Stimulated activated naive B cell treated with anti-CD40 and anti-IgM and Interleukin-4, amounts not matched to agents 10 μg/mL and 1 μg/mL and 100 μg/mL, for 72 hours (primary cell): ENCODE data around the gene COL23A1.

Experiments used
- ATAC-seq, 2 donors: fragments of 150-1000 bp; cut with Tn5 transposase; replicated peaks; 2 replicates each; pipeline ENCODE4 v1.10.0; 2021; ENCODE audit warnings: moderate library complexity in 1 of 2
- DNase-seq: peaks from one replicate; pipeline ENCODE4 v3.0.0; 2021
- H3K27ac Mint-ChIP-seq: one replicate; pipeline ENCODE4 v1.8.0; 2022; ENCODE audit warnings: mild to moderate bottlenecking, mixed read lengths
- H3K27me3 Mint-ChIP-seq, 2 donors: one replicate each; pipeline ENCODE4 v1.8.0; 2022; ENCODE audit warnings: mixed read lengths in 2 of 2
- H3K36me3 Mint-ChIP-seq, 2 donors: one replicate each; pipeline ENCODE4 v1.8.0; 2022; ENCODE audit warnings: mixed read lengths in 2 of 2, mild to moderate bottlenecking in 1 of 2
- H3K4me1 Mint-ChIP-seq, 2 donors: one replicate each; pipeline ENCODE4 v1.8.0; 2022; ENCODE audit warnings: mixed read lengths in 2 of 2, mild to moderate bottlenecking in 1 of 2
- H3K4me3 Mint-ChIP-seq, 2 donors: one replicate each; pipeline ENCODE4 v1.8.0; 2022; ENCODE audit warnings: mild to moderate bottlenecking in 2 of 2, mixed read lengths in 2 of 2, moderate library complexity in 1 of 2
- H3K9me3 Mint-ChIP-seq, 2 donors: one replicate each; pipeline ENCODE4 v1.8.0; 2022; ENCODE audit warnings: mixed read lengths in 2 of 2, mild to moderate bottlenecking in 1 of 2

Gene COL23A1

GRCh38 chr5:178461004-178461730, 129.0 kb downstream of the COL23A1 start:
- ATAC-seq (peak; percentile 85 to 86), DNase-seq (peak; percentile 26)
- H3K27ac Mint-ChIP-seq, result no peak overlapping the region
- no peaks in the 10 kb centered on the region for H3K9me3 Mint-ChIP-seq
- H3K4me1 Mint-ChIP-seq, result no peaks in the 10 kb centered on the region
- H3K27me3 Mint-ChIP-seq, result peaks cover 5 to 8% of the 10 kb centered on the region in 2 donors
- H3K4me3 Mint-ChIP-seq, result no peak overlapping the region
- H3K36me3 Mint-ChIP-seq, result no peaks in the 10 kb centered on the region

GRCh38 chr5:178460598-178460997, 129.6 kb downstream of the COL23A1 start:
- DNase-seq (no peak), ATAC-seq (no peak)
- no peak overlapping the region for H3K4me3 Mint-ChIP-seq
- H3K4me1 Mint-ChIP-seq, result no peaks in the 10 kb centered on the region
- no peak overlapping the region for H3K27ac Mint-ChIP-seq
- no peaks in the 10 kb centered on the region for H3K9me3 Mint-ChIP-seq
- no peaks in the 10 kb centered on the region for H3K36me3 Mint-ChIP-seq
- H3K27me3 Mint-ChIP-seq, result peaks cover 5 to 8% of the 10 kb centered on the region in 2 donors

DNA sequence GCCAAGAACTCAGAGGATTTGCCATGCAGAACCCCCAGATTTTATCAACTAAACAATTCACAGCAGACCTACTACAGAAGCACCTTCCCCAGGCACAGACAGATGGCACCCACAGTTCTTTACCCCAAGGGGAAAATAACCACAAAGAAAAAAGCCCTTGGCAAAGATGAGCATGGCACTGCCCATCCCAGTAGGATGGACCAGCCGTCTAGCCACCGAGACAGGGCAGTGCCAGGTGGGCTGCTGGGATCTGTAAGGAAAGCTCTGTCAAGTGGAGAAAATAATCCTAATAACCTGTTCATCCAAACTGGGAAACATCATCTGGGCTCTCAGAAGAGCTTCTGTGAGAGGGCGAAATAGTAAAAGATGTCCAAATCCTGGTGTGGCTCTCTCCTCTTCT, 130.0 kb downstream of the COL23A1 start:
- no peaks in the 10 kb centered on the region for H3K4me1 Mint-ChIP-seq
- no peaks in the 10 kb centered on the region for H3K9me3 Mint-ChIP-seq
- H3K27ac Mint-ChIP-seq, result no peak overlapping the region
- H3K27me3 Mint-ChIP-seq, result peaks cover 5 to 8% of the 10 kb centered on the region in 2 donors
- no peak overlapping the region for H3K4me3 Mint-ChIP-seq
- no peaks in the 10 kb centered on the region for H3K36me3 Mint-ChIP-seq
- ATAC-seq (no peak), DNase-seq (no peak)

DNA sequence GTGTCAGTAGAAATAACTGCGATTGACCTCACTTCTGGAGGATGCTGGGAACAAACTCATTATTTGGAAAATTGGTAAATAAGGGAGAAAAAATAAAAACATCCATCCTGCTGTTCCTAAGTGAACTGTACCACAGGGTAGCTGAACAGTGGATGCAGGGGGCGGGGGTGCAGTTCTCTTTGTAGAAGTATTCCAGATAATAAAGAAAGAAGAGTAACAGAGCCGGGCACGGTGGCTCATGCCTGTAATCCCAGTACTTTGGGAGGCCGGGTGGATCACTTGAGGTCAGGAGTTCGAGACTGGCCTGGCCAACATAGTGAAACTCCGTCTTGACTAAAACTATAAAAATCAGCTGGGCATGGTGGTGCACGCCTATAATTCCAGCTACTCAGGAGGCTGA, 132.1 kb downstream of the COL23A1 start:
- H3K27ac Mint-ChIP-seq, result no peak overlapping the region
- no peaks in the 10 kb centered on the region for H3K36me3 Mint-ChIP-seq
- ATAC-seq (no peak), DNase-seq (no peak)
- no peaks in the 10 kb centered on the region for H3K9me3 Mint-ChIP-seq
- H3K4me3 Mint-ChIP-seq, result no peak overlapping the region
- no peaks in the 10 kb centered on the region for H3K4me1 Mint-ChIP-seq
- H3K27me3 Mint-ChIP-seq, result peaks cover 5 to 8% of the 10 kb centered on the region in 2 donors

- no peaks in the 10 kb centered on the region for H3K4me1 Mint-ChIP-seq
Observed at GRCh38 chr5:178457471-178457870, 132.7 kb downstream of the COL23A1 start.

GRCh38 chr5:178455480-178455835, 134.7 kb downstream of the COL23A1 start:
- ATAC-seq (no peak), DNase-seq (no peak)
- Mint-ChIP-seq H3K4me1 (no peaks in the 10 kb centered on the region), H3K36me3 (no peaks in the 10 kb centered on the region), H3K4me3 (no peak overlapping the region), H3K9me3 (no peaks in the 10 kb centered on the region), H3K27ac (no peak overlapping the region), H3K27me3 (peaks cover 3 to 5% of the 10 kb centered on the region in 2 donors)

More at GRCh38 chr5:178457471-178457870, 132.7 kb downstream of the COL23A1 start:
- Mint-ChIP-seq H3K36me3 (no peaks in the 10 kb centered on the region), H3K27me3 (peaks cover 5 to 8% of the 10 kb centered on the region in 2 donors), H3K27ac (no peak overlapping the region), H3K4me3 (no peak overlapping the region), H3K9me3 (no peaks in the 10 kb centered on the region)
- DNase-seq, result no peak
- ATAC-seq, result no peak

DNA sequence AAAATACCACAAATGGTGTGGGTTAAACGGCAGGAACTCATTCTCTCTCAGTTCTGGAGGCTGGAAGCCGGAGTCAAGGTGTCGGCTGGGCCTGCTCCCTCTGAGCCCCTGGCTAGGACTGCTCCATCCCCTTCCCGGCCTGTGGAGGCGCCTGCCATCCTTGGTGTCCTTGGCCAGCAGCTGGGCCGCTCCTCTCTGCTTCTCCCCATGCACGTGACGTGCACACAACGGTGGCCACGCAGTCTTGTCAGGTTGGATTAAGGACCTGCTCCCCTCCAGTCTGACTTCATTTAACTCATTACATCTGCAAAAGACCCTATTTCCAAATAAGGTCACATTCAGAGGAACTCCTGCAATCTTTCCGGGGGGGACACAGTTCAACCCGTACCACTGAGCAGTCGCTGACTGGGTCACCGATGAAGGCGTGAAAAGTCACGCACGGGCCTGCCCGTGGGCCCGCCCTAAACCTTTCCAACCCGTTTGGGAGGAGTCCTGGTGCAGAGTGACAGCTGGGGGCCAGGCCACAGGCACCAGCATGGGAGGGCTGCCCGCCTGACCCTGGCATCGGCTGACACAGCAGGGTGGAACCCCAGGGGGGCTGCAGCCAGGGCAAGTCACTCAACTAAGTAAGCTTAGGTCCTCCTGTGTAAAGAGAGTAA, 135.2 kb downstream of the COL23A1 start:
- no peak for ATAC-seq
- Mint-ChIP-seq H3K27me3 (peaks cover 7 to 8% of the 10 kb centered on the region in 2 donors), H3K4me3 (no peak overlapping the region), H3K4me1 (no peaks in the 10 kb centered on the region), H3K9me3 (no peaks in the 10 kb centered on the region), H3K27ac (no peak overlapping the region), H3K36me3 (no peaks in the 10 kb centered on the region)
- DNase-seq, result no peak

DNA sequence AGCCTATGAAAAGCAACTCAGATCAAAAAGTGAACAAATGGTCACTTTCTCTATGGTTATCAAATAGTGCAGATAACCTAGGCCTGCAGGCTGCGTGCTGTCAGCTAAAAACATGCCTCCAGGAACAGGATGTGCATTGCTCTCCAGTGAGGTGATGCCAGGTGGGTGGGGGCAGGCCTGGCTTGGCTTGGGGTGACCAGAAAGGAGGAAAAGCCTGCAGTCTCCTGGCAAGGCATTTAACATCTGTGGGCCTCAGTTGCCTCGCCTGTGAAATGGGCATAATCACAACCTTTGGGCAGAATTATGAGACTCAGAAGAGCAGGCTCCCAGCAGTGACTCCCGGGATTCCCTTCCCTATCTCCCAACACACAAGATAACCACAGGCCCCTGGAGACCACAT, 135.9 kb downstream of the COL23A1 start:
- Mint-ChIP-seq H3K9me3 (no peaks in the 10 kb centered on the region), H3K27ac (no peak overlapping the region), H3K4me1 (no peaks in the 10 kb centered on the region), H3K4me3 (no peak overlapping the region), H3K27me3 (peaks cover 11 to 14% of the 10 kb centered on the region in 2 donors), H3K36me3 (no peaks in the 10 kb centered on the region)
- ATAC-seq (no peak), DNase-seq (no peak)

DNA sequence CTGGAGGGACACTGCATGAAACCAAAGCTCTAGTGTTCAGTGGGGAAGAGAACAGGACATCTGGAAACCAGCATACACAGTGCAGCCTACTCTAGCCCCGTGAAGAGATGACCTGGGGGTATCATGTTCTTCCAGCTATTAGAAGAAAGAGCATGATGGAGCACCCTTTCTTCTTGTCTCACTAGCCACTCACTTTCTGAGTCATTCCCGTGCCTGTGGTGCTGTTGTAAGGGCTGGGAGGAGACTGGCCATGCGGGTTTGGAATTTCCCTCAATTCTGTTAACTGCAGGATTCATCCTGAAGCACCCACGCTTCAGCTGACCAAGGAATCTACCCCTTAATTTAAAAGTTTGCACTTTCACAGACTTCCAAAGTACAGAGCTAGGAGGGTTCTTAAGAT, 137.0 kb downstream of the COL23A1 start:
- Mint-ChIP-seq H3K9me3 (no peaks in the 10 kb centered on the region), H3K27ac (no peak overlapping the region), H3K36me3 (no peaks in the 10 kb centered on the region), H3K4me3 (no peak overlapping the region), H3K27me3 (peaks cover 6 to 16% of the 10 kb centered on the region in 2 donors), H3K4me1 (no peaks in the 10 kb centered on the region)
- ATAC-seq, result no peak
- DNase-seq, result no peak

DNA sequence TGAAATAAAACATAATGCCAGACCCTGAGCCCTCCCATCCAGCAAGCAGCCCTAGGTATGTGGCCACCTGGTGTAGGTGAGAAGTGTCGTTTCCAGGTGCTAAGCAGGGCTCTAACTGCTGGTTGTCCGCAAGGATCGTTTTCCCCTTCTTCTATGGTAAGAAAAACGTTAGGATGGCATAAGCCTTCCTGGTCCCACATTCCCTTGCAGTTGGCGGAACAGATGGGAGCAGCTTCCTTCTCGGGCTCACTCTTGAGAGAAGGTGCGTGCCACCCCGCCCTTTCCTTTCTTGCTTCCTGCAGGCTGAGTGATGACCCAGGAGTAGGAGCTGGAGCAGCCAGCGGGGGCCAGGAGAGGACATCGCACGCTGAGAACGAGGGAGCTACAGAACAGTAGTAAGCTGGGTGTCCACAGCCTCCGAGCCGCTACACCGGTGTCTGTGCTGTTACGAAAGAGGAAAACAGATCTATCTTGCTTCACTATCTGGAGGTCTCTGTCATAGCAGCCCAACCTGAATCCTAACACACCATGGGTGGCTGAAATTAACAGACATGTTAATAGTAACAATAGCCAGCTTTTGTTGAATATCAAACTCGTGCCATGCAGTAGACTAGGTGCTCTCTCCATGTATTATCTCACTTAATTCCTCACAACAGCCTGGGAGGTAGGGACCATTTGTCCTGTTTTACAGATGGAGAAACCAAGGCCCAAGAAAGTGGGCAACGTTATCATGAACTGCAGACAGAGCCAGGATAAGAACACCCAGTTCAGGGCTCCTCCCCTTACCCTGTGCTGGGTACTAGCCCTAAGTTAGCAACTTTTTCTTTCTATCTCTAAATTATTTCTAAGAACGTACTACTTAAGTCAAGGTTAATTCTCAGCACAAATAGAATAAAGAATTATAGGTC, 139.8 kb downstream of the COL23A1 start:
- H3K4me3 Mint-ChIP-seq, result no peak overlapping the region
- no peak for DNase-seq
- H3K4me1 Mint-ChIP-seq, result no peaks in the 10 kb centered on the region
- H3K36me3 Mint-ChIP-seq, result no peaks in the 10 kb centered on the region
- H3K9me3 Mint-ChIP-seq, result no peaks in the 10 kb centered on the region
- peaks cover 11 to 23% of the 10 kb centered on the region in 2 donors for H3K27me3 Mint-ChIP-seq
- H3K27ac Mint-ChIP-seq, result no peak overlapping the region
- no peak for ATAC-seq

GRCh38 chr5:178449163-178450070, 140.8 kb downstream of the COL23A1 start:
- no peak overlapping the region for H3K4me3 Mint-ChIP-seq
- H3K27me3 Mint-ChIP-seq, result peaks cover 11 to 23% of the 10 kb centered on the region in 2 donors
- no peaks in the 10 kb centered on the region for H3K4me1 Mint-ChIP-seq
- no peaks in the 10 kb centered on the region for H3K36me3 Mint-ChIP-seq
- ATAC-seq (no peak), DNase-seq (no peak)
- no peak overlapping the region for H3K27ac Mint-ChIP-seq
- H3K9me3 Mint-ChIP-seq, result no peaks in the 10 kb centered on the region

- H3K36me3 Mint-ChIP-seq, result no peaks in the 10 kb centered on the region
- no peak overlapping the region for H3K4me3 Mint-ChIP-seq
- no peaks in the 10 kb centered on the region for H3K9me3 Mint-ChIP-seq
- DNase-seq (no peak), ATAC-seq (no peak)
- no peak overlapping the region for H3K27ac Mint-ChIP-seq
- peaks cover 11 to 21% of the 10 kb centered on the region in 2 donors for H3K27me3 Mint-ChIP-seq
- H3K4me1 Mint-ChIP-seq, result peaks cover 7 to 13% of the 10 kb centered on the region in 2 donors
Observed at GRCh38 chr5:178445534-178445933, 144.7 kb downstream of the COL23A1 start.

GRCh38 chr5:178442405-178443257, 147.6 kb downstream of the COL23A1 start:
- no peak for DNase-seq
- H3K36me3 Mint-ChIP-seq, result no peaks in the 10 kb centered on the region

More at GRCh38 chr5:178442405-178443257, 147.6 kb downstream of the COL23A1 start:
- Mint-ChIP-seq H3K27ac (peak overlapping the region; percentile 62), H3K9me3 (no peaks in the 10 kb centered on the region), H3K4me3 (peak overlapping the region; percentile 25 to 36), H3K27me3 (peaks cover 3 to 4% of the 10 kb centered on the region in 2 donors), H3K4me1 (peaks cover 7 to 13% of the 10 kb centered on the region in 2 donors)
- ATAC-seq, result peak; percentile 68 to 76
